PC-9 (cell line): ENCODE results near the gene MRPL19.

ENCODE experiments used
- EZH2 ChIP-seq: fragments of 200-600 bp; sonication (generic); IDR thresholded peaks from 2 replicates; pipeline ENCODE4 v1.8.0; 2017; ENCODE audit warnings: antibody characterized with exemption, low read depth
- TF ChIP-seq, protein P1 (sequence below): fragments of 200-600 bp; sonication (generic); conservative IDR thresholded peaks from 2 replicates; pipeline ENCODE4 v1.6.1; 2017; ENCODE audit warnings: mixed run types, antibody characterized with exemption, mild to moderate bottlenecking, moderate library complexity

DNA sequence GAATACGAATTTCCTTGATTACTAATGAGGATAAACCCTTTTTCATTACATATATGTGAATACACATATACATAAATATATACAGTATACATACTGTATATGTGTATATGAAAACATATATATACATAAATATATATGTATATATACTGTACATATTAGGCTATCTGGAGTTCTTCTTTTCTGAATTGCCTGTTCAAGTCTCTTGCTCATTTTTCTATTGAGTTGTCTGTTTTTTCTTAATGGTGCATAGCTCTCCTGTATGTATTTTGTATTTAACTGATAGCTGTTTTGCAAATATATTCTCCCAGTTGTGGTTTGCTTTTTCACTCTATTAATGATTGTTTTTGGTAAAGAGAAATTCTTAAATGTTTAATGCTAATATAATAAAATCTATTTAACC is 73.0 kb downstream of the MRPL19 start:
- TF ChIP-seq, protein P1, sequence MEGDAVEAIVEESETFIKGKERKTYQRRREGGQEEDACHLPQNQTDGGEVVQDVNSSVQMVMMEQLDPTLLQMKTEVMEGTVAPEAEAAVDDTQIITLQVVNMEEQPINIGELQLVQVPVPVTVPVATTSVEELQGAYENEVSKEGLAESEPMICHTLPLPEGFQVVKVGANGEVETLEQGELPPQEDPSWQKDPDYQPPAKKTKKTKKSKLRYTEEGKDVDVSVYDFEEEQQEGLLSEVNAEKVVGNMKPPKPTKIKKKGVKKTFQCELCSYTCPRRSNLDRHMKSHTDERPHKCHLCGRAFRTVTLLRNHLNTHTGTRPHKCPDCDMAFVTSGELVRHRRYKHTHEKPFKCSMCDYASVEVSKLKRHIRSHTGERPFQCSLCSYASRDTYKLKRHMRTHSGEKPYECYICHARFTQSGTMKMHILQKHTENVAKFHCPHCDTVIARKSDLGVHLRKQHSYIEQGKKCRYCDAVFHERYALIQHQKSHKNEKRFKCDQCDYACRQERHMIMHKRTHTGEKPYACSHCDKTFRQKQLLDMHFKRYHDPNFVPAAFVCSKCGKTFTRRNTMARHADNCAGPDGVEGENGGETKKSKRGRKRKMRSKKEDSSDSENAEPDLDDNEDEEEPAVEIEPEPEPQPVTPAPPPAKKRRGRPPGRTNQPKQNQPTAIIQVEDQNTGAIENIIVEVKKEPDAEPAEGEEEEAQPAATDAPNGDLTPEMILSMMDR: no peak
- no peak for TF ChIP-seq EZH2
